ENCODE results near the gene CKMT2. TPM values are rescaled to one million over a fixed set of nuclear protein-coding genes. Genes with fewer than 3 reads are reported as not detected.

The CKMT2 gene
- total RNA-seq, 1 experiment from 2014 or later = not detected

GRCh38 chr5:81310402-81311063 lies 77.4 kb downstream of the CKMT2 start:
- CTCF ChIA-PET = interaction anchor here (1.0 kb wide), 1 partner anchor 11 kb away, joined by 3 read pairs; no protein-coding TSS in a partner anchor

GRCh38 chr5:81313278-81313677 lies 80.2 kb downstream of the CKMT2 start:
- ChIA-PET POLR2A (interaction anchor here (1.0 to 1.3 kb wide), 2 partner anchors 10 to 12 kb away, joined by 4 read pairs; partner anchors contain the start of gene ZCCHC9), CTCF (interaction anchor here (0.9 kb wide), 1 partner anchor 14 kb away, joined by 6 read pairs; no protein-coding TSS in a partner anchor)

More at GRCh38 chr5:81310402-81311063, 77.4 kb downstream of the CKMT2 start:
- Mint-ChIP-seq H3K4me1 (ENCODE audit: insufficient read depth, unreplicated experiment) (peaks cover 5% of the 10 kb centered on the region), H3K27ac (ENCODE audit: low read depth, unreplicated experiment) (no peak overlapping the region), H3K9me3 (ENCODE audit: unreplicated experiment) (no peaks in the 10 kb centered on the region), H3K27me3 (ENCODE audit: insufficient read depth, unreplicated experiment) (no peaks in the 10 kb centered on the region), H3K36me3 (ENCODE audit: insufficient read depth, unreplicated experiment) (peaks cover 72% of the 10 kb centered on the region), H3K4me3 (ENCODE audit: unreplicated experiment) (no peak overlapping the region)
- TF ChIP-seq CTCF (IDR thresholded peaks at IDR 0.05; ENCODE audit: unreplicated experiment) = no peak
- intact Hi-C loops (cut with micrococcal nuclease) = no loop called here
- POLR2A ChIA-PET = no interaction called here
- BruUV-seq (replicated peaks) = no TSS peak
- no peak for DNase-seq (ENCODE audit: unreplicated experiment)

GRCh38 chr5:81313686-81314085 lies 80.6 kb downstream of the CKMT2 start:
- Mint-ChIP-seq H3K27ac (ENCODE audit: low read depth, unreplicated experiment) (no peak overlapping the region), H3K4me3 (ENCODE audit: unreplicated experiment) (no peak overlapping the region), H3K36me3 (ENCODE audit: insufficient read depth, unreplicated experiment) (peaks cover 60% of the 10 kb centered on the region), H3K4me1 (ENCODE audit: insufficient read depth, unreplicated experiment) (peaks cover 5% of the 10 kb centered on the region), H3K27me3 (ENCODE audit: insufficient read depth, unreplicated experiment) (no peaks in the 10 kb centered on the region), H3K9me3 (ENCODE audit: unreplicated experiment) (no peaks in the 10 kb centered on the region)
- no peak for DNase-seq (ENCODE audit: unreplicated experiment)
- ChIA-PET CTCF (interaction anchor here (0.9 kb wide), 1 partner anchor 14 kb away, joined by 6 read pairs; no protein-coding TSS in a partner anchor), POLR2A (interaction anchor here (1.0 to 1.3 kb wide), 2 partner anchors 10 to 12 kb away, joined by 4 read pairs; partner anchors contain the start of gene ZCCHC9)
- intact Hi-C loops (cut with micrococcal nuclease) = no loop called here
- TF ChIP-seq CTCF (IDR thresholded peaks at IDR 0.05; ENCODE audit: unreplicated experiment) = no peak
- no TSS peak for BruUV-seq (replicated peaks)

More at GRCh38 chr5:81313278-81313677, 80.2 kb downstream of the CKMT2 start:
- no peak for DNase-seq (ENCODE audit: unreplicated experiment)
- intact Hi-C loops (cut with micrococcal nuclease) = no loop called here
- Mint-ChIP-seq H3K4me1 (ENCODE audit: insufficient read depth, unreplicated experiment) (peaks cover 5% of the 10 kb centered on the region), H3K9me3 (ENCODE audit: unreplicated experiment) (no peaks in the 10 kb centered on the region), H3K27me3 (ENCODE audit: insufficient read depth, unreplicated experiment) (no peaks in the 10 kb centered on the region), H3K4me3 (ENCODE audit: unreplicated experiment) (no peak overlapping the region), H3K36me3 (ENCODE audit: insufficient read depth, unreplicated experiment) (peaks cover 61% of the 10 kb centered on the region), H3K27ac (ENCODE audit: low read depth, unreplicated experiment) (no peak overlapping the region)
- BruUV-seq (replicated peaks) = no TSS peak
- TF ChIP-seq CTCF (IDR thresholded peaks at IDR 0.05; ENCODE audit: unreplicated experiment) = no peak

GRCh38 chr5:81314581-81314980 lies 81.5 kb downstream of the CKMT2 start:
- no peak overlapping the region for H3K27ac Mint-ChIP-seq (ENCODE audit: low read depth, unreplicated experiment)
- H3K9me3 Mint-ChIP-seq (ENCODE audit: unreplicated experiment) = no peaks in the 10 kb centered on the region
- no peak for TF ChIP-seq CTCF (IDR thresholded peaks at IDR 0.05; ENCODE audit: unreplicated experiment)
- H3K36me3 Mint-ChIP-seq (ENCODE audit: insufficient read depth, unreplicated experiment) = peaks cover 52% of the 10 kb centered on the region
- POLR2A ChIA-PET = interaction anchor here (1.3 kb wide), 1 partner anchor 11 kb away, joined by 4 read pairs; no protein-coding TSS in a partner anchor
- intact Hi-C loops (cut with micrococcal nuclease) = no loop called here
- CTCF ChIA-PET = no interaction called here
- H3K4me3 Mint-ChIP-seq (ENCODE audit: unreplicated experiment) = no peak overlapping the region
- DNase-seq (ENCODE audit: unreplicated experiment) = no peak
- H3K27me3 Mint-ChIP-seq (ENCODE audit: insufficient read depth, unreplicated experiment) = no peaks in the 10 kb centered on the region
- no TSS peak for BruUV-seq (replicated peaks)
- peaks cover 5% of the 10 kb centered on the region for H3K4me1 Mint-ChIP-seq (ENCODE audit: insufficient read depth, unreplicated experiment)

All from MCF 10A (cell line).